B cell (primary cell): Measurements from ENCODE around the gene RNF217.

Experiments used
- EZH2 ChIP-seq: IDR thresholded peaks from 2 replicates; pipeline ENCODE4 v1.6.1; 2012; ENCODE audit warnings: borderline replicate concordance, low read depth, mild to moderate bottlenecking, moderate library complexity, low read length; ENCODE audit not compliant: insufficient read depth, poor library complexity, severe bottlenecking
- TF ChIP-seq, protein P1 (sequence below): fragments of 200-600 bp; IDR thresholded peaks from one replicate; pipeline ENCODE4 v1.8.0; 2022; ENCODE audit warnings: antibody characterized with exemption, mild to moderate bottlenecking

- TF ChIP-seq, protein P1, sequence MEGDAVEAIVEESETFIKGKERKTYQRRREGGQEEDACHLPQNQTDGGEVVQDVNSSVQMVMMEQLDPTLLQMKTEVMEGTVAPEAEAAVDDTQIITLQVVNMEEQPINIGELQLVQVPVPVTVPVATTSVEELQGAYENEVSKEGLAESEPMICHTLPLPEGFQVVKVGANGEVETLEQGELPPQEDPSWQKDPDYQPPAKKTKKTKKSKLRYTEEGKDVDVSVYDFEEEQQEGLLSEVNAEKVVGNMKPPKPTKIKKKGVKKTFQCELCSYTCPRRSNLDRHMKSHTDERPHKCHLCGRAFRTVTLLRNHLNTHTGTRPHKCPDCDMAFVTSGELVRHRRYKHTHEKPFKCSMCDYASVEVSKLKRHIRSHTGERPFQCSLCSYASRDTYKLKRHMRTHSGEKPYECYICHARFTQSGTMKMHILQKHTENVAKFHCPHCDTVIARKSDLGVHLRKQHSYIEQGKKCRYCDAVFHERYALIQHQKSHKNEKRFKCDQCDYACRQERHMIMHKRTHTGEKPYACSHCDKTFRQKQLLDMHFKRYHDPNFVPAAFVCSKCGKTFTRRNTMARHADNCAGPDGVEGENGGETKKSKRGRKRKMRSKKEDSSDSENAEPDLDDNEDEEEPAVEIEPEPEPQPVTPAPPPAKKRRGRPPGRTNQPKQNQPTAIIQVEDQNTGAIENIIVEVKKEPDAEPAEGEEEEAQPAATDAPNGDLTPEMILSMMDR, result no peak
- no peak for TF ChIP-seq EZH2
Observed at GRCh38 chr6:124924333-124924759, 37.9 kb upstream of the RNF217 start.
